ENCODE measurements around the gene B3GALT6.

DNA sequence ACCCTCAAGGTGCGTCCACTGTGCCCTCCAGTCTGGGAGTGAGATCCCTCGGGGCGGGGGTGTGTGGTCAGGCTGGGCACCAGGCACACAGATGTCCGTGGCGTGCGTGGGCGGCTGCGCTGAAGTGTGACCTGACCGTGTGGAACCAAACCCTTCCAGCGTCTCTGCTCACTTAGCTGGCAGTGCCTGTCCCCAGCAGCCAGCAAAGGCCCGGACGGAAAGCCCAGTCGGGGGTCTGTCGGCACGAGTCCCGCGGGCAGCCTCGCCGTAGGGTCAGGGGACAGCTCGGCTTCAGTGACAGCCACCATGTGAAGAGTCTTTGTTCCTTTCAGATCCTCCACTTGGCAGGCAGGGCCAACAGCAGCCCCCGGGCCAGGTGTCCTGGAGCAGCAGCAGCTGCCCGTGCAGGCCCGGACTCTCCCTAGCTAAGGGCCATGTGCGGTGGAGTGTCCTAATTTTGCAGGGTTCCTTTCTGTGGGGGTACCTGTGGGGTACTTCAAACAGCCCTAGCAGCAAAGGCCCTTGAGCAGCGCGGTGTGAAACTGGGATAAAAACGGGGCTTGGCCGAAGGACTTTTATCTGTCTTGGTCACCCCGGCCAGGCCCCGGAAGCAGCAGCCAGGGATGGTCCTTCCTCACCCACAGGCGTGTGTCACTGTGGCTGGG lies 46.8 kb upstream of the B3GALT6 start:
- TF ChIP-seq, protein P1, sequence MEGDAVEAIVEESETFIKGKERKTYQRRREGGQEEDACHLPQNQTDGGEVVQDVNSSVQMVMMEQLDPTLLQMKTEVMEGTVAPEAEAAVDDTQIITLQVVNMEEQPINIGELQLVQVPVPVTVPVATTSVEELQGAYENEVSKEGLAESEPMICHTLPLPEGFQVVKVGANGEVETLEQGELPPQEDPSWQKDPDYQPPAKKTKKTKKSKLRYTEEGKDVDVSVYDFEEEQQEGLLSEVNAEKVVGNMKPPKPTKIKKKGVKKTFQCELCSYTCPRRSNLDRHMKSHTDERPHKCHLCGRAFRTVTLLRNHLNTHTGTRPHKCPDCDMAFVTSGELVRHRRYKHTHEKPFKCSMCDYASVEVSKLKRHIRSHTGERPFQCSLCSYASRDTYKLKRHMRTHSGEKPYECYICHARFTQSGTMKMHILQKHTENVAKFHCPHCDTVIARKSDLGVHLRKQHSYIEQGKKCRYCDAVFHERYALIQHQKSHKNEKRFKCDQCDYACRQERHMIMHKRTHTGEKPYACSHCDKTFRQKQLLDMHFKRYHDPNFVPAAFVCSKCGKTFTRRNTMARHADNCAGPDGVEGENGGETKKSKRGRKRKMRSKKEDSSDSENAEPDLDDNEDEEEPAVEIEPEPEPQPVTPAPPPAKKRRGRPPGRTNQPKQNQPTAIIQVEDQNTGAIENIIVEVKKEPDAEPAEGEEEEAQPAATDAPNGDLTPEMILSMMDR (IDR thresholded peaks at IDR 0.05; ENCODE audit: low read length), result no peak
- TF ChIP-seq EZH2 (optimal IDR thresholded peaks at IDR 0.05; ENCODE audit: low read depth, low read length), result no peak
- no peak for TF ChIP-seq EZH2phosphoT487 (IDR thresholded peaks at IDR 0.05; ENCODE audit: low read length)
